ENCODE data around the gene SEMA3C. TPM values are rescaled to one million over a fixed set of nuclear protein-coding genes. Genes with fewer than 3 reads are reported as not detected.

Gene SEMA3C
- 203 and 310 TPM in 2 replicates for total RNA-seq
- polyA plus RNA-seq, result 147 and 322 TPM in 2 replicates
- 71.2 and 161 TPM in 2 replicates for polyA plus RNA-seq (2012)
- polyA minus RNA-seq (ENCODE audit: low replicate concordance), result 94.0 and 126 TPM in 2 replicates

DNA sequence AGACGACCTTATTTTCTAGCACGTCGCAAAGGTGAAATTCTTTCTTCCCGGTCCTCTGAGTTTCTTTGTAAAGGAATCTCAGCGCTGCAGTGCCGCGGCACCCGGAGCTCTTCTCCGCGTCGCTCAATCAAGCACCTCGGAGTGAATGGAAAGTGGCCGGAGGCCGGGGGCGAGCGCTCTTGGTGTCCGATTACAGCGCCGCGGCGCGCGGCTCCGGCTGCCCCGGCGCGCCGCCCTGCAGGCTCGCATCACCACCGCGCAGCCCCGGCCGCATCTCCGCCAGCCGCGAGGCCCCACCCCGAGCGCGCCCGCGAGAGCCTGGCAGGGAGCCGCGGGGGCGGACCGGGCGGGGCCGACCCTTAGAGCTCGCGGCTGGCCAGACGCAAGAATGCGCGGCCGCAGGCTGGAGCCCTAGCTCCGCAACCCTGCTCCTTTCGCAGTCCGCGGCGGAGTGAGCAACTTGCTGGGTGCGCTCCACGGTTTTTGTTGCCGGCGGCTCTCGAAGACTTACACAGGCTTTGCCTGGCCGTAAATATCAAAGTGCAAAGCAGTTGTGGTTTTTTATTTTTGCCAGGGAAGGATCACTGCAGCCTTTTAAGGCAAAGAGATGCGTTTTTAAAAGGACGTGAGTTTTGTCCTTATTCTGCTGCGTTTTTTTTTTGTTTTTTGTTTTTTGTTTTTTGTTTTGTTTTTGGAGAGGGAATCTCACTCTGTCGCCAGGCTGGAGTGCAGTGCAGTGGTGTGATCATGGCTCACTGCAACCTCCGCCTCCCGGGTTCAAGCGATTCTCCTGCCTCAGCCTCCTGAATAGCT lies at the start of gene SEMA3C:
TSS of gene SEMA3C (minus strand) at position 143 of the 813 bp plus-strand sequence. CDS start 2,270 bp downstream, outside the sequence.
- no peaks in the 10 kb centered on the region for H4K20me1 ChIP-seq (ENCODE audit: control insufficient read depth, extremely low read depth, insufficient read depth, low read length)
- H3K9me3 ChIP-seq (ENCODE audit: control insufficient read depth, insufficient read depth, low read depth, low read length), result no peaks in the 10 kb centered on the region
- DNase-seq (ENCODE audit: low read depth in 2 of 2), result peak; percentile 96 to 97
- peaks cover 46% of the 10 kb centered on the region for H3K79me2 ChIP-seq (ENCODE audit: control insufficient read depth, insufficient read depth, low read length)
- peak within 1 kb of the TSS; percentile 60 for H3K9ac ChIP-seq (ENCODE audit: insufficient read depth, low read length)
- H3K4me3 ChIP-seq (replicated peaks in 1 of 4; ENCODE audit: control extremely low read depth in 1 of 4, insufficient read depth in 1 of 4, low read depth in 3 of 4, low read length in 4 of 4), result peak within 1 kb of the TSS; percentile 53 to 96 (median 84)
- H3K27me3 ChIP-seq (ENCODE audit: control insufficient read depth, insufficient read depth, low read length), result no peaks in the 10 kb centered on the region
- H2AFZ ChIP-seq (ENCODE audit: low read length), result no peak within 1 kb of the TSS
- peak within 1 kb of the TSS; percentile 86 for H3K4me2 ChIP-seq (ENCODE audit: extremely low read depth, insufficient read depth, low read length)
- peak within 1 kb of the TSS; percentile 79 for H3K27ac ChIP-seq (ENCODE audit: insufficient read depth, low read length)
- H3K4me1 ChIP-seq (ENCODE audit: control insufficient read depth, extremely low read depth, insufficient read depth, low read length), result no peaks in the 10 kb centered on the region
- peak; percentile 4 to 24 for TF ChIP-seq CTCF (conservative IDR thresholded peaks at IDR 0.05 in 1 of 2, IDR thresholded peaks at IDR 0.05 in 1 of 2; ENCODE audit: low read depth in 1 of 2, low read length in 2 of 2)
- no peak for TF ChIP-seq EZH2 (IDR thresholded peaks at IDR 0.05; ENCODE audit: low read length, missing control alignments)
- peaks cover 5% of the 10 kb centered on the region for H3K36me3 ChIP-seq (ENCODE audit: control insufficient read depth, insufficient read depth, low read length)

- no peak overlapping the region for H3K9ac ChIP-seq (ENCODE audit: insufficient read depth, low read length)
- no peak overlapping the region for H3K27ac ChIP-seq (ENCODE audit: insufficient read depth, low read length)
- H3K79me2 ChIP-seq (ENCODE audit: control insufficient read depth, insufficient read depth, low read length), result no peaks in the 10 kb centered on the region
- no peak overlapping the region for H3K4me3 ChIP-seq (replicated peaks in 1 of 4; ENCODE audit: control extremely low read depth in 1 of 4, insufficient read depth in 1 of 4, low read depth in 3 of 4, low read length in 4 of 4)
- TF ChIP-seq CTCF (conservative IDR thresholded peaks at IDR 0.05 in 1 of 2, IDR thresholded peaks at IDR 0.05 in 1 of 2; ENCODE audit: low read depth in 1 of 2, low read length in 2 of 2) (no peak), EZH2 (IDR thresholded peaks at IDR 0.05; ENCODE audit: low read length, missing control alignments) (no peak)
- H3K27me3 ChIP-seq (ENCODE audit: control insufficient read depth, insufficient read depth, low read length), result no peaks in the 10 kb centered on the region
- no peaks in the 10 kb centered on the region for H3K9me3 ChIP-seq (ENCODE audit: control insufficient read depth, insufficient read depth, low read depth, low read length)
- H2AFZ ChIP-seq (ENCODE audit: low read length), result no peak overlapping the region
- no peaks in the 10 kb centered on the region for H4K20me1 ChIP-seq (ENCODE audit: control insufficient read depth, extremely low read depth, insufficient read depth, low read length)
- H3K36me3 ChIP-seq (ENCODE audit: control insufficient read depth, insufficient read depth, low read length), result no peaks in the 10 kb centered on the region
- H3K4me2 ChIP-seq (ENCODE audit: extremely low read depth, insufficient read depth, low read length), result no peak overlapping the region
- H3K4me1 ChIP-seq (ENCODE audit: control insufficient read depth, extremely low read depth, insufficient read depth, low read length), result no peaks in the 10 kb centered on the region
- DNase-seq (ENCODE audit: low read depth in 2 of 2), result no peak
Observed at GRCh38 chr7:80968606-80969005, 49.8 kb upstream of the SEMA3C start.

DNA sequence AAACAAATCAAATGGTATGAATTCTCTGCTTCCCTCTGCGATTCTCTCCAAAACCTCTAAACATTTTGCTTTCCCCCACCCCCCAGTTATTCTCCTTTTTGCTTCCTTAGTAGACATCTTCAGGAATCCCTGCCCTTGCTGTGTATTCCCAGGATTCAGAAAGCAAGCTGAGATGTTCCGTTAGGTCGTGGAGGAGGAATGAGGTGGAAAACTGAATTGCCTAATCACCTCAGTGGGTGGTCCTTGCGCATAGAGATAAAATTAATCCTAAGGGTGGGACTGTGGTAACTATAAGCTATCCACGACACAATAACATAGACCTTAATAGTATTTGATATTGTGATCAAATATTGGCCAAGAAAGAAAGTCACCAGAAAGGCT lies 49.1 kb upstream of the SEMA3C start:
- no peaks in the 10 kb centered on the region for H4K20me1 ChIP-seq (ENCODE audit: control insufficient read depth, extremely low read depth, insufficient read depth, low read length)
- H3K79me2 ChIP-seq (ENCODE audit: control insufficient read depth, insufficient read depth, low read length), result no peaks in the 10 kb centered on the region
- TF ChIP-seq EZH2 (IDR thresholded peaks at IDR 0.05; ENCODE audit: low read length, missing control alignments) (no peak), CTCF (conservative IDR thresholded peaks at IDR 0.05 in 1 of 2, IDR thresholded peaks at IDR 0.05 in 1 of 2; ENCODE audit: low read depth in 1 of 2, low read length in 2 of 2) (no peak)
- peak in 1 of 2 donors; percentile 19 for DNase-seq (ENCODE audit: low read depth in 2 of 2)
- no peak overlapping the region for H3K9ac ChIP-seq (ENCODE audit: insufficient read depth, low read length)
- no peaks in the 10 kb centered on the region for H3K36me3 ChIP-seq (ENCODE audit: control insufficient read depth, insufficient read depth, low read length)
- no peaks in the 10 kb centered on the region for H3K4me1 ChIP-seq (ENCODE audit: control insufficient read depth, extremely low read depth, insufficient read depth, low read length)
- H3K27ac ChIP-seq (ENCODE audit: insufficient read depth, low read length), result no peak overlapping the region
- H3K9me3 ChIP-seq (ENCODE audit: control insufficient read depth, insufficient read depth, low read depth, low read length), result no peaks in the 10 kb centered on the region
- H3K4me3 ChIP-seq (replicated peaks in 1 of 4; ENCODE audit: control extremely low read depth in 1 of 4, insufficient read depth in 1 of 4, low read depth in 3 of 4, low read length in 4 of 4), result no peak overlapping the region
- no peak overlapping the region for H2AFZ ChIP-seq (ENCODE audit: low read length)
- no peaks in the 10 kb centered on the region for H3K27me3 ChIP-seq (ENCODE audit: control insufficient read depth, insufficient read depth, low read length)
- no peak overlapping the region for H3K4me2 ChIP-seq (ENCODE audit: extremely low read depth, insufficient read depth, low read length)
